ENCODE measurements around the gene ZAR1L.
"Not testable (repeated sequence)": the region's sequence is repeated elsewhere in the genome, so short reads cannot be mapped to it uniquely, and the experiment has no call there.

ZAR1L gene, protein sequence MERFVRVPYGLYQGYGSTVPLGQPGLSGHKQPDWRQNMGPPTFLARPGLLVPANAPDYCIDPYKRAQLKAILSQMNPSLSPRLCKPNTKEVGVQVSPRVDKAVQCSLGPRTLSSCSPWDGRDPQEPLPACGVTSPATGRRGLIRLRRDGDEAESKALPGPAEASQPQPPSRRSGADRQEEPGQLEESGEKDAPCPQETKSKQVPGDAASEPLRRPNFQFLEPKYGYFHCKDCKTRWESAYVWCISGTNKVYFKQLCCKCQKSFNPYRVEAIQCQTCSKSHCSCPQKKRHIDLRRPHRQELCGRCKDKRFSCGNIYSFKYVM

DNA sequence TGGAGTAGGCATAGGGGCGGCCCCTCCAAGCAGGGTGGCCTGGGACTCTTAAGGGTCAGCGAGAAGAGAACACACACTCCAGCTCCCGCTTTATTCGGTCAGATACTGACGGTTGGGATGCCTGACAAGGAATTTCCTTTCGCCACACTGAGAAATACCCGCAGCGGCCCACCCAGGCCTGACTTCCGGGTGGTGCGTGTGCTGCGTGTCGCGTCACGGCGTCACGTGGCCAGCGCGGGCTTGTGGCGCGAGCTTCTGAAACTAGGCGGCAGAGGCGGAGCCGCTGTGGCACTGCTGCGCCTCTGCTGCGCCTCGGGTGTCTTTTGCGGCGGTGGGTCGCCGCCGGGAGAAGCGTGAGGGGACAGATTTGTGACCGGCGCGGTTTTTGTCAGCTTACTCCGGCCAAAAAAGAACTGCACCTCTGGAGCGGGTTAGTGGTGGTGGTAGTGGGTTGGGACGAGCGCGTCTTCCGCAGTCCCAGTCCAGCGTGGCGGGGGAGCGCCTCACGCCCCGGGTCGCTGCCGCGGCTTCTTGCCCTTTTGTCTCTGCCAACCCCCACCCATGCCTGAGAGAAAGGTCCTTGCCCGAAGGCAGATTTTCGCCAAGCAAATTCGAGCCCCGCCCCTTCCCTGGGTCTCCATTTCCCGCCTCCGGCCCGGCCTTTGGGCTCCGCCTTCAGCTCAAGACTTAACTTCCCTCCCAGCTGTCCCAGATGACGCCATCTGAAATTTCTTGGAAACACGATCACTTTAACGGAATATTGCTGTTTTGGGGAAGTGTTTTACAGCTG lies at the start of gene ZAR1L, which contains the start of gene BRCA2:
ZAR1L (minus strand) TSS at position 126 of the 790 bp plus-strand sequence. CDS start 3,438 bp downstream, outside the sequence.
BRCA2 (plus strand) TSS at position 271 of the 790 bp plus-strand sequence. CDS start 953 bp downstream, outside the sequence.
- DNase-seq (ENCODE audit: low spot score) = peak; percentile 83

- DNase-seq (ENCODE audit: low spot score) = no peak
Observed at GRCh38 chr13:32362574-32362973, 47.4 kb upstream of the ZAR1L start.

DNA sequence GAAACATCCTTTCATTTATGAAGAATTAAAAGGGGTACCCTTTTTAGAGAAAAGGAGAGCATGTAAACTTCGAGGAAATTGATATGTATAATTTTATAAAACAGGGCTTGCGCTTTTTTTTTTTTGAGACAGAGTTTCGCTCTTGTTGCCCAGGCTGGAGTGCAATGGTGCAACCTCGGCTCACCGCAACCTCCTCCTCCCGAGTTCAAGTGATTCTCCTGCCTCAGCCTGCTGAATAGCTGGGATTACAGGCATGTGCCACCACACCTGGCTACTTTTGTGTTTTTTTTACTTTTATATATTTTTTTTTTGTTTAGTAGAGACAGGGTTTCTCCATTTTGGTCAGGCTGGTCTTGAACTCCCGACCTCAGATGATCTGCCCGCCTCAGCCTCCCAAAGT lies 40.8 kb upstream of the ZAR1L start:
- not testable (repeated sequence) for DNase-seq (ENCODE audit: low spot score)

DNA sequence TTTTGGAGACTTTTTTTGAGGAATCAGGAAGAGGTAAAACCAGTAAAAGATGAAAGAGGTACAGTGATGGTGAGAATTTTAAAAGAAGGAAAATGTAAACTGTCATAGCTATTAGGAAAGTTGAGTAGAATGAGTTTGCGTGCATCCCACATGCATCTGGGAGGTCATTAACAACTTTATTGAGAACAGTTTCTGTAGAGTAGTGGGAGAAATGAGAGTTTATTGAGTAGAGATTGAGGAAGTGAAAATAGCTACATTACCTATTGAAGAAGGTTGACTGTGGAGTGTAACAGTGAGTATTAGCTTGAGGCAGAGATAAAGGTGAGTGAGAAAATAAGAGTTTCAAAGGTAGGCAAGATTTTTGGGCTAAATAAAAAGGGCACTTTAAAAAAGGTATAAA lies 38.9 kb upstream of the ZAR1L start:
- DNase-seq (ENCODE audit: low spot score) = no peak

DNA sequence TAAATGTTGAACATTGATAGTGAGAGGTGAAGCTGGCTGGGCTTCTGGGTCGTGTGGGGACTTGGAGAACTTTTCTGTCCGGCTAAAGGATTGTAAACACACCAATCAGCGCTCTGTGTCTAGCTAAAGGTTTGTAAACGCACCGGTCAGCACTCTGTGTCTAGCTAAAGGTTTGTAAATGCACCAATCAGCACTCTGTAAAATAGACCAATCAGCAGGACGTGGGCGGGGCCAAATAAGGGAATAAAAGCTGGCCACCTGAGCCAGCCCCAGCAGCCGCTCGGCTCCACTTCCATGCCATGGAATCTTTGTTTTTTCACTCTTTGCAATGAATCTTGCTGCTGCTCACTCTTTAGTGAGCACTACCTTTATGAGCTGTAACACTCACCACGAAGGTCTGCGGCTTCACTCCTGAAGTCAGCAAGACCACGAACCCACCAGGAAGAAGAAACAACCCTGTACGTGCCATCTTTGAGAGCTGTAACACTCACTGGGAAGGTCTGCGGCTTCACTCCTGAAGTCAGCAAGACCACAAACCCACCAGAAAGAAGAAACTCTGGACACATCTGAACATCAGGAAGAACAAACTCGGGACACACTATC lies 35.8 kb upstream of the ZAR1L start:
- DNase-seq (ENCODE audit: low spot score) = not testable (repeated sequence)

- DNase-seq (ENCODE audit: low spot score) = no peak
Observed at GRCh38 chr13:32347651-32348050, 32.5 kb upstream of the ZAR1L start.

DNA sequence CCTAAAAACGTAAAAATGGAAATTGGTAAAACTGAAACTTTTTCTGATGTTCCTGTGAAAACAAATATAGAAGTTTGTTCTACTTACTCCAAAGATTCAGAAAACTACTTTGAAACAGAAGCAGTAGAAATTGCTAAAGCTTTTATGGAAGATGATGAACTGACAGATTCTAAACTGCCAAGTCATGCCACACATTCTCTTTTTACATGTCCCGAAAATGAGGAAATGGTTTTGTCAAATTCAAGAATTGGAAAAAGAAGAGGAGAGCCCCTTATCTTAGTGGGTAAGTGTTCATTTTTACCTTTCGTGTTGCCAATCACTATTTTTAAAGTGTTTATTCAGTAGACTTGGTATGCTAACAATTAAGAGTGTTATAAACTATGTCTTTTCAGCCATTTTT lies 25.8 kb upstream of the ZAR1L start:
- DNase-seq (ENCODE audit: low spot score) = no peak

DNA sequence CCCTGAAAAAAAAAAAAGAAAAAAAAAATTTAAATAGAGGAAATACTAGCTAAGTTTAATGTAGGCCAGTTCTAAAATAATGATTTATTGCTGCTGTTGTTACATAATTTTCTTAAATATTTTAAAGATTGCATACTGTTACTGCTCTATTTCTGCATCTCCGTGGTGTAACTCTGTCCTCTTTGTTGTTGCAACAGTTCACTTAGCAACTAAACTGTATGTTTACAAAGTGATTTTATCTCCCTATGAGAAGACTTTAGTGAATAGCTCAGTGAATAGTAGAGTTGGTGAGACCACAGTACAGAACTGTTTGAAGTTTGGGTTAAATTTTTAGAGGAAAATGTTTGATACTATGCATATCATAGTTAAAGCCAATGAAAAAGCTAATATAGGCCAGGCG lies 19.5 kb upstream of the ZAR1L start:
- no peak for DNase-seq (ENCODE audit: low spot score)

DNA sequence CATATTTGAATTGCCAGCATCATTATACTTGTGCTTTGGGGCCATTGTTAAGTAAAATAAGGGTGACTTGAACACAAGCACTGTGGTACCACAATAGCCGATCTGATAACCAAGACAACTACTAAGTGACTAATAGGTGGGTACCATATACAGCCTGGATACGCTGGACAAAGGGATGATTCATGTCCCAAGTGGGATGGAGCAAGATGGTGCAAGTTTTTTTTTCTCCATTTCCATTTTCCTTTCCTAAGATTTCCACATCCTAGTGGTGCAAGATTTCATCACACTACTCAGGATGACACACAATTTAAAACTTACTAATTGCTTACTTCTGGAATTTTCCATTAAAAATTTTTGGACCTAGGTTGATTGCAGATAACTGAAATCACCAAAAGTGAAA lies 15.3 kb upstream of the ZAR1L start:
- no peak for DNase-seq (ENCODE audit: low spot score)

DNA sequence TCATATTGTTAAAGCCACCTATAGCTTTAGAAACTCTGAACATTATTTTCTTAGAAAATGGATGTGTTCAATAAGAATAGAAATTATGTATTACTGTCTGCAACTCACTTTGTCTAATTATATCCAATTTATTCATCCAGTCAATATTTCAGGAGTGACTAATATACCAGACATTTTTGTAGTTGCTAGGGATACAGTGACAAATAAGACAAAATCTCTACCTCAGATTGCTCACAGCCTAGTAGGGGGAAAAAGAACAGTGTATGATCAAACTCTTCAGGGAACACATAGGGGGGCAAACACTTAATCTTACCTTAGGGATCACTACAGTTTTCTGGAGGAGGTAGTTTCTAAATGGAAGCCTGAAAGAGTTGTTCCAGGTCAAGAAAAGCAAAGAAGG lies 8.7 kb upstream of the ZAR1L start:
- DNase-seq (ENCODE audit: low spot score) = no peak

DNA sequence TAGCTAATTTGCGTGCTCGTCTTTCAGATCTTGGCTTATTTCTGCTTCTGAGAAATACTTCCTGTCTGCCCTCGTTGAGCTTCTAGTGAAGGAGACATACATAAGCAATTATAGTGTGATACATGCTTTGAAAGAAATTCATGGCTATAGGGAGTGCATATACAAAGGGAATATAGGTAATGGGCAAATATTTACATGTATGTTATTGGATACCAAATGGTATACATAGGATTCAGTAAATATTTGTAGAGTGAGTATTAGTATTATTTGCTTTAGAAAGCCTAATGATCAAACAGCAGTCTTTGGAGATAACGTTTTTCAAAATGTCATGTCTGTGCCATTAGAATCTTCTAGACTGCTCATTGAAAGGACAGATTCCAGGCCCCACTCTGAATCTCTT lies 5.4 kb upstream of the ZAR1L start:
- DNase-seq (ENCODE audit: low spot score) = no peak

- no peak for DNase-seq (ENCODE audit: low spot score)
Observed at GRCh38 chr13:32317716-32318465, 2.7 kb upstream of the ZAR1L start.

DNA sequence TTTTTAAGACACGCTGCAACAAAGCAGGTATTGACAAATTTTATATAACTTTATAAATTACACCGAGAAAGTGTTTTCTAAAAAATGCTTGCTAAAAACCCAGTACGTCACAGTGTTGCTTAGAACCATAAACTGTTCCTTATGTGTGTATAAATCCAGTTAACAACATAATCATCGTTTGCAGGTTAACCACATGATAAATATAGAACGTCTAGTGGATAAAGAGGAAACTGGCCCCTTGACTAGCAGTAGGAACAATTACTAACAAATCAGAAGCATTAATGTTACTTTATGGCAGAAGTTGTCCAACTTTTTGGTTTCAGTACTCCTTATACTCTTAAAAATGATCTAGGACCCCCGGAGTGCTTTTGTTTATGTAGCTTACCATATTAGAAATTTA lies 1.3 kb upstream of the ZAR1L start:
- no peak for DNase-seq (ENCODE audit: low spot score)

DNA sequence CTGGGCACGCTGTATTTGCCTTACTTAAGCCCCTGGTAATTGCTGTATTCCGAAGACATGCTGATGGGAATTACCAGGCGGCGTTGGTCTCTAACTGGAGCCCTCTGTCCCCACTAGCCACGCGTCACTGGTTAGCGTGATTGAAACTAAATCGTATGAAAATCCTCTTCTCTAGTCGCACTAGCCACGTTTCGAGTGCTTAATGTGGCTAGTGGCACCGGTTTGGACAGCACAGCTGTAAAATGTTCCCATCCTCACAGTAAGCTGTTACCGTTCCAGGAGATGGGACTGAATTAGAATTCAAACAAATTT lies 821 bp upstream of the ZAR1L start:
- no peak for DNase-seq (ENCODE audit: low spot score)

GRCh38 chr13:32314271-32315237 lies 609 bp downstream of the ZAR1L start:
- peak; percentile 74 for DNase-seq (ENCODE audit: low spot score)

GRCh38 chr13:32311188-32311897 lies 3.8 kb downstream of the ZAR1L start:
- no peak for DNase-seq (ENCODE audit: low spot score)

- peak; percentile 59 for DNase-seq (ENCODE audit: low spot score)
Observed at GRCh38 chr13:32310134-32310706, 4.9 kb downstream of the ZAR1L start.

- DNase-seq (ENCODE audit: low spot score) = no peak
Observed at GRCh38 chr13:32309312-32310133, 5.6 kb downstream of the ZAR1L start.

- no peak for DNase-seq (ENCODE audit: low spot score)
Observed at GRCh38 chr13:32305646-32306045, 9.5 kb downstream of the ZAR1L start.
